ENCODE measurements around the gene PRELID2.

Gene PRELID2

GRCh38 chr5:145792840-145793239, 42.3 kb downstream of the PRELID2 start:
- DNase-seq = no peak

- DNase-seq = no peak
These were observed 43.3 kb downstream of the PRELID2 start for GRCh38 chr5:145791866-145792265.

GRCh38 chr5:145787996-145788395, 47.1 kb downstream of the PRELID2 start:
- DNase-seq = no peak

GRCh38 chr5:145787507-145787906, 47.6 kb downstream of the PRELID2 start:
- DNase-seq = no peak

GRCh38 chr5:145787001-145787400, 48.1 kb downstream of the PRELID2 start:
- DNase-seq = no peak

- no peak for DNase-seq
These were observed 54.2 kb downstream of the PRELID2 start for GRCh38 chr5:145780982-145781381.

GRCh38 chr5:145778144-145778900, 56.8 kb downstream of the PRELID2 start:
- no peak for DNase-seq

- no peak for DNase-seq
These were observed 57.6 kb downstream of the PRELID2 start for GRCh38 chr5:145777445-145778063.

GRCh38 chr5:145776886-145777285, 58.3 kb downstream of the PRELID2 start:
- no peak for DNase-seq

- no peak for DNase-seq
These were observed 59.2 kb downstream of the PRELID2 start for GRCh38 chr5:145775893-145776444.

GRCh38 chr5:145775411-145775810, 59.7 kb downstream of the PRELID2 start:
- DNase-seq = no peak

GRCh38 chr5:145774442-145774841, 60.7 kb downstream of the PRELID2 start:
- DNase-seq = no peak

- DNase-seq = no peak
These were observed 62.7 kb downstream of the PRELID2 start for GRCh38 chr5:145772466-145772865.

GRCh38 chr5:145768863-145769262, 66.3 kb downstream of the PRELID2 start:
- no peak for DNase-seq

GRCh38 chr5:145764325-145764724, 70.8 kb downstream of the PRELID2 start:
- no peak for DNase-seq

GRCh38 chr5:145762833-145763232, 72.3 kb downstream of the PRELID2 start:
- no peak for DNase-seq

- no peak for DNase-seq
These were observed 73.9 kb downstream of the PRELID2 start for GRCh38 chr5:145761254-145761653.

- no peak for DNase-seq
These were observed 74.5 kb downstream of the PRELID2 start for GRCh38 chr5:145760660-145761059.

- DNase-seq = no peak
These were observed 82.2 kb downstream of the PRELID2 start for GRCh38 chr5:145752947-145753346.

GRCh38 chr5:145752534-145752933, 82.6 kb downstream of the PRELID2 start:
- DNase-seq = no peak

- DNase-seq = no peak
These were observed 84.9 kb downstream of the PRELID2 start for GRCh38 chr5:145750199-145750598.

- no peak for DNase-seq
These were observed 91.6 kb downstream of the PRELID2 start for GRCh38 chr5:145743396-145744061.

GRCh38 chr5:145739843-145740242, 95.3 kb downstream of the PRELID2 start:
- DNase-seq = no peak

- DNase-seq = no peak
These were observed 96.9 kb downstream of the PRELID2 start for GRCh38 chr5:145738227-145738626.
